Endodermal cell (in vitro differentiated cells): ENCODE data around the gene EMX1. TPM values are rescaled to one million over a fixed set of nuclear protein-coding genes. Genes with fewer than 3 reads are reported as not detected.

Source experiments
- DNase-seq: peaks from one replicate; pipeline ENCODE4 v3.0.0-alpha.2; 2017
- H3K27ac ChIP-seq: 2 replicates; pipeline ENCODE4 v1.5.1; 2013; ENCODE audit warnings: mild to moderate bottlenecking, low read depth, low read length, moderate library complexity
- H3K27me3 ChIP-seq: 2 replicates; pipeline ENCODE4 v1.6.1; 2013; ENCODE audit warnings: mild to moderate bottlenecking, low read length, moderate library complexity; ENCODE audit not compliant: insufficient read depth, control insufficient read depth, poor library complexity, severe bottlenecking
- H3K36me3 ChIP-seq: 2 replicates; pipeline ENCODE4 v1.7.0; 2013; ENCODE audit warnings: mild to moderate bottlenecking, low read length, moderate library complexity; ENCODE audit not compliant: control insufficient read depth, insufficient read depth
- H3K4me1 ChIP-seq: one replicate; pipeline ENCODE4 v1.7.0; 2013; ENCODE audit warnings: low read length; ENCODE audit not compliant: control insufficient read depth, insufficient read depth
- H3K4me3 ChIP-seq: 2 replicates; pipeline ENCODE4 v1.5.1; 2013; ENCODE audit warnings: mild to moderate bottlenecking, low read length, moderate library complexity
- H3K9ac ChIP-seq: 2 replicates; pipeline ENCODE4 v1.6.1; 2013; ENCODE audit warnings: mild to moderate bottlenecking, low read length, moderate library complexity; ENCODE audit not compliant: poor library complexity, severe bottlenecking; ENCODE audit errors: extremely low read depth
- H3K9me3 ChIP-seq: 2 replicates; pipeline ENCODE4 v1.6.1; 2013; ENCODE audit warnings: mild to moderate bottlenecking, low read length, moderate library complexity; ENCODE audit not compliant: control insufficient read depth
- H3K27ac Mint-ChIP-seq: 2 replicates; pipeline ENCODE4 v1.8.0; 2020; ENCODE audit warnings: mixed read lengths
- H3K27me3 Mint-ChIP-seq: 2 replicates; pipeline ENCODE4 v1.8.0; 2021; ENCODE audit warnings: mild to moderate bottlenecking, mixed read lengths; ENCODE audit not compliant: insufficient read depth
- H3K36me3 Mint-ChIP-seq: 2 replicates; pipeline ENCODE4 v1.8.0; 2020; ENCODE audit warnings: low read depth, mixed read lengths
- H3K4me1 Mint-ChIP-seq: 2 replicates; pipeline ENCODE4 v1.8.0; 2020; ENCODE audit warnings: mixed read lengths
- H3K4me3 Mint-ChIP-seq: 2 replicates; pipeline ENCODE4 v1.8.0; 2020; ENCODE audit warnings: mild to moderate bottlenecking, moderate library complexity, mixed read lengths
- H3K9me3 Mint-ChIP-seq: 2 replicates; pipeline ENCODE4 v1.8.0; 2020; ENCODE audit warnings: mild to moderate bottlenecking, mixed read lengths
- WGBS, 2 experiments: methylation state at CpG; one replicate each; pipeline versions ENCODE4 v1.1.5 to v1.1.7; 2013; ENCODE audit warnings: missing lambda C conversion rate in 2 of 2, mixed read lengths in 1 of 2; ENCODE audit not compliant: insufficient coverage in 1 of 2, insufficient read length in 1 of 2; 5-methylcytosine and 5-hydroxymethylcytosine counted together
- total RNA-seq, 2 donors: library from RNA; stranded (reverse); fragmentation: NEBNext Ultra II Directional in 1 of 2; extraction: Animal tissue kit (Norgen Biotek cat#: 25700) in 1 of 2; gene quantifications; 2 replicates in 1 of 2; 3 replicates in 1 of 2; pipeline ENCODE4 v1.2.1, GENCODE V29; 2021
- TF ChIP-seq, protein P1 (sequence below): fragments of 200-600 bp; sonication (generic); conservative IDR thresholded peaks from 2 replicates; pipeline ENCODE4 v1.5.0; 2021; ENCODE audit warnings: antibody characterized with exemption, mild to moderate bottlenecking

Gene EMX1
- total RNA-seq, 2 donors from 2014 or later, result 0.35 to 1.1 TPM

DNA sequence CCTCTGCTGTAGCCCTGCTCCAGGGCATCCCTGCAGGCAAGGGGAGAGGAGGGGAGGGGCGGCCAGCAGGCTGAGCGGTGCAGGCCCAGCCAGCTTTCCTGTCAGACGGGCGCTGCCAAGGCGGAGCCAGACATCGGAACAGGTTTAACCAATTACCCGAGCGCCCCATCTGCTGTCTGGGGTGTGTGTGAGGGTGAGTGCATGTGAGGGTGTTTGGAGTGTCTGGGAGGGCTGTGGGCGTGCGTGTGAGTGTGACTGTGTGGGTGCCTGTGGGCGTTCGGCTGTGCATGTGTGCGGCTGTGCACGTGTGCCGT is 20.0 kb downstream of the EMX1 start:
- no peak overlapping the region for H3K27ac ChIP-seq
- 92 to 94% methylated on average over 12 to 15 of the region's 15 CpGs for WGBS, 2 experiments
- H3K9me3 ChIP-seq, result no peaks in the 10 kb centered on the region
- peaks cover 10% of the 10 kb centered on the region for H3K4me1 Mint-ChIP-seq
- H3K4me3 Mint-ChIP-seq, result no peak overlapping the region
- peaks cover 17% of the 10 kb centered on the region for H3K27me3 ChIP-seq
- H3K9me3 Mint-ChIP-seq, result no peaks in the 10 kb centered on the region
- no peak overlapping the region for H3K27ac Mint-ChIP-seq
- no peak for DNase-seq
- no peak overlapping the region for H3K4me3 ChIP-seq
- TF ChIP-seq, protein P1, sequence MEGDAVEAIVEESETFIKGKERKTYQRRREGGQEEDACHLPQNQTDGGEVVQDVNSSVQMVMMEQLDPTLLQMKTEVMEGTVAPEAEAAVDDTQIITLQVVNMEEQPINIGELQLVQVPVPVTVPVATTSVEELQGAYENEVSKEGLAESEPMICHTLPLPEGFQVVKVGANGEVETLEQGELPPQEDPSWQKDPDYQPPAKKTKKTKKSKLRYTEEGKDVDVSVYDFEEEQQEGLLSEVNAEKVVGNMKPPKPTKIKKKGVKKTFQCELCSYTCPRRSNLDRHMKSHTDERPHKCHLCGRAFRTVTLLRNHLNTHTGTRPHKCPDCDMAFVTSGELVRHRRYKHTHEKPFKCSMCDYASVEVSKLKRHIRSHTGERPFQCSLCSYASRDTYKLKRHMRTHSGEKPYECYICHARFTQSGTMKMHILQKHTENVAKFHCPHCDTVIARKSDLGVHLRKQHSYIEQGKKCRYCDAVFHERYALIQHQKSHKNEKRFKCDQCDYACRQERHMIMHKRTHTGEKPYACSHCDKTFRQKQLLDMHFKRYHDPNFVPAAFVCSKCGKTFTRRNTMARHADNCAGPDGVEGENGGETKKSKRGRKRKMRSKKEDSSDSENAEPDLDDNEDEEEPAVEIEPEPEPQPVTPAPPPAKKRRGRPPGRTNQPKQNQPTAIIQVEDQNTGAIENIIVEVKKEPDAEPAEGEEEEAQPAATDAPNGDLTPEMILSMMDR, result no peak
- H3K9ac ChIP-seq, result no peak overlapping the region
- H3K4me1 ChIP-seq, result no peaks in the 10 kb centered on the region
- H3K36me3 Mint-ChIP-seq, result no peaks in the 10 kb centered on the region
- H3K27me3 Mint-ChIP-seq, result peaks cover 44% of the 10 kb centered on the region
- H3K36me3 ChIP-seq, result no peaks in the 10 kb centered on the region

DNA sequence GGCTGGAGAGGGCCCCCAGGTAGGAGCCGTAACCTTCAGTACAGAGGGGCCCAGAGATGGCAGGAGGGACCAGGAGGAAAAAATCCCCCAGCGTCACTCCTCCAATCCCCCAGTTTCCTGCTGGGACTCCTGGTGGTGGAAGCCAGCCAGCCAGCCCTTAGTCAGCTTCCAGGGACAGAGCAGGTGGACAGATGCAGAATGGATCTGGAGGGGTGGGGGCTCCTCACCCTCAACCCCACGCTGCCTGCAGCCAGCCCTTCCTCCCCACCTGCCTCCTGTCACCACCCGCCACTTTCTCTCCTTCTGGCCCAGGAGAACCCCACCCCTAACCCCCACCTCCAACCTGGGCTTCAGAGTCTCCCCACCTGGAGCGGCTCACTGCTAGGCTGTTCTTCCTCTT is 21.1 kb downstream of the EMX1 start:
- WGBS, 2 experiments, result 92 to 100% methylated on average over 2 to 5 of the region's 5 CpGs
- TF ChIP-seq, protein P1, result peak; percentile 24
- H3K4me1 ChIP-seq, result no peaks in the 10 kb centered on the region
- no peaks in the 10 kb centered on the region for H3K36me3 Mint-ChIP-seq
- H3K4me3 Mint-ChIP-seq, result no peak overlapping the region
- no peaks in the 10 kb centered on the region for H3K36me3 ChIP-seq
- peaks cover 33% of the 10 kb centered on the region for H3K27me3 Mint-ChIP-seq
- peaks cover 10% of the 10 kb centered on the region for H3K4me1 Mint-ChIP-seq
- DNase-seq, result no peak
- H3K9me3 ChIP-seq, result no peaks in the 10 kb centered on the region
- peaks cover 6% of the 10 kb centered on the region for H3K27me3 ChIP-seq
- H3K27ac ChIP-seq, result no peak overlapping the region
- no peak overlapping the region for H3K4me3 ChIP-seq
- no peak overlapping the region for H3K27ac Mint-ChIP-seq
- H3K9me3 Mint-ChIP-seq, result no peaks in the 10 kb centered on the region
- H3K9ac ChIP-seq, result no peak overlapping the region

DNA sequence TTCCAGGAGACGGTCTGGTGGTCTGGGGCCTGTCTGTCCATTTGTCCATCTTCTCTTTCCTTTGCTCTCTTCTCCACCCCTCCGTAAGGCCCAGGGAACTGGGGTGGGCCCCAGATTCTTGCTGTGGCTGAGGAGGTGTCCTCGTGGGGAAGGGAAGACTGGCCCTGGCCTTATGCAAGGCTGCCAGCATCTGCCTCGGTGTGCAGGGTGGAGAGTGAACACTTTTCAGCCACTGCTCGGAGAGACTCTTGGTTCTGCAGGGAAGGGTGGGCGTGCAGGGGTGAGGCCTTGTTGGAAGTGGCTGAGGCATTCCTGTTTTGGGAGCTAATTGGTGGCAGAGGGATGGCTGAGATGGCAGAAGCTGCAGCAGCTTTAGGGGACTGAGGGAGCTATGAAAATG is 23.0 kb downstream of the EMX1 start:
- no peaks in the 10 kb centered on the region for H3K9me3 ChIP-seq
- TF ChIP-seq, protein P1, result no peak
- no peak overlapping the region for H3K27ac Mint-ChIP-seq
- peaks cover 2% of the 10 kb centered on the region for H3K36me3 Mint-ChIP-seq
- 73 to 91% methylated on average over 4 to 6 of the region's 6 CpGs for WGBS, 2 experiments
- no peaks in the 10 kb centered on the region for H3K9me3 Mint-ChIP-seq
- no peak overlapping the region for H3K4me3 Mint-ChIP-seq
- no peak overlapping the region for H3K4me3 ChIP-seq
- no peaks in the 10 kb centered on the region for H3K27me3 ChIP-seq
- no peaks in the 10 kb centered on the region for H3K36me3 ChIP-seq
- peaks cover 10% of the 10 kb centered on the region for H3K4me1 Mint-ChIP-seq
- DNase-seq, result no peak
- H3K4me1 ChIP-seq, result no peaks in the 10 kb centered on the region
- no peak overlapping the region for H3K9ac ChIP-seq
- peaks cover 18% of the 10 kb centered on the region for H3K27me3 Mint-ChIP-seq
- no peak overlapping the region for H3K27ac ChIP-seq
